Liver (tissue), 5 donors: Measurements from ENCODE around the gene IL36A. TPM values are rescaled to one million over a fixed set of nuclear protein-coding genes. Genes with fewer than 3 reads are reported as not detected.

ENCODE experiments used
- polyA plus RNA-seq, 2 donors: library from polyadenylated mRNA; stranded (reverse) in 1 of 2; unstranded in 1 of 2; fragments of 200-250 nt in 1 of 2; fragments of >200 nt in 1 of 2; fragmentation: Nextera tagmentation in 1 of 2; extraction: Ambion mirVana in 1 of 2; gene quantifications; one replicate each; pipeline versions ENCODE4 v1.2.1 to v1.2.3, GENCODE V29; 2013 to 2015
- small RNA-seq: library from RNA; depleted of rRNA; stranded (forward); fragments of <200 nt; gene quantifications from one replicate; pipeline ENCODE3, GENCODE V24; 2014
- total RNA-seq, 2 donors: library from RNA; depleted of rRNA; stranded (reverse); fragments of >200 nt; gene quantifications; one replicate each; pipeline ENCODE4 v1.2.3, GENCODE V29; 2014
- donor health status: healthy.
- donor health status: healthy.
- donor health status: healthy.

IL36A gene
- total and polyA plus RNA-seq, 4 donors: not detected

Small RNA genes within 50 kb of the gene (small RNA-seq; reads per million reads assigned to genes)
- not detected for gene HMGN2P23

Other genes starting within 250 kb of the IL36A start
- 10 to 100 TPM in 1 of 2 donors, not detected in 1; 15.9 TPM for gene CKAP2L, start 240.8 kb upstream of the IL36A start, total RNA-seq
- gene CKAP2L, start 240.8 kb upstream of the IL36A start, polyA plus RNA-seq: under 1 TPM; 0.19 to 0.91 TPM
- gene IL1A, start 221.0 kb upstream of the IL36A start, total RNA-seq: under 1 TPM in 1 of 2 donors, not detected in 1; 0.05 TPM
- not detected for gene IL1A, start 221.0 kb upstream of the IL36A start, polyA plus RNA-seq
- 1 to 10 TPM; 1.0 to 3.1 TPM for gene IL1B, start 168.7 kb upstream of the IL36A start, total RNA-seq
- gene IL1B, start 168.7 kb upstream of the IL36A start, polyA plus RNA-seq: under 1 TPM; 0.25 to 0.51 TPM
- not detected for gene IL37, start 94.3 kb upstream of the IL36A start, total RNA-seq
- gene IL37, start 94.3 kb upstream of the IL36A start, polyA plus RNA-seq: not detected
- not detected for gene IL36G, start 27.5 kb upstream of the IL36A start, total RNA-seq
- not detected for gene IL36G, start 27.5 kb upstream of the IL36A start, polyA plus RNA-seq
- gene IL36B, start 47.4 kb downstream of the IL36A start, total RNA-seq: not detected
- not detected for gene IL36B, start 47.4 kb downstream of the IL36A start, polyA plus RNA-seq
- not detected for gene IL36RN, start 53.7 kb downstream of the IL36A start, total RNA-seq
- not detected for gene IL36RN, start 53.7 kb downstream of the IL36A start, polyA plus RNA-seq
- not detected for gene IL1F10, start 62.5 kb downstream of the IL36A start, total RNA-seq
- gene IL1F10, start 62.5 kb downstream of the IL36A start, polyA plus RNA-seq: not detected
- 10 to 100 TPM in 1 of 2 donors, 1 to 10 TPM in 1; 3.9 to 23.1 TPM for gene IL1RN, start 122.1 kb downstream of the IL36A start, total RNA-seq
- gene IL1RN, start 122.1 kb downstream of the IL36A start, polyA plus RNA-seq: 100 to 1,000 TPM in 1 of 2 donors, 10 to 100 TPM in 1; 28.5 to 121 TPM
- 10 to 100 TPM; 38.1 to 83.2 TPM for gene PSD4, start 168.5 kb downstream of the IL36A start, total RNA-seq
- gene PSD4, start 168.5 kb downstream of the IL36A start, polyA plus RNA-seq: 10 to 100 TPM; 16.4 to 30.8 TPM